GM23338 (cell line): ENCODE results near the gene ZNF592.

Experiments
- CREB1 ChIP-seq: fragments of 250-450 bp; sonication (Bioruptor Pico); IDR thresholded peaks from 2 replicates; pipeline ENCODE4 v1.5.0; 2020; ENCODE audit warnings: low read depth, mild to moderate bottlenecking, moderate library complexity
- CTCF ChIP-seq, 2 experiments: fragments of 200-600 bp in 1 of 2; sonication (generic) in 1 of 2; conservative IDR thresholded peaks; 2 replicates each; pipeline versions ENCODE4 v1.5.1 to v1.6.1; 2016 to 2017; ENCODE audit warnings: antibody characterized with exemption in 2 of 2, low read depth in 2 of 2, mild to moderate bottlenecking in 2 of 2, moderate library complexity in 1 of 2
- ETS1 ChIP-seq: IDR thresholded peaks from 2 replicates; pipeline ENCODE4 v1.6.1; 2016; ENCODE audit warnings: antibody characterized with exemption
- EZH2 ChIP-seq: fragments of 200-600 bp; sonication (generic); IDR thresholded peaks from one replicate; pipeline ENCODE4 v1.8.0; 2017; ENCODE audit warnings: antibody characterized with exemption, mild to moderate bottlenecking, low read depth; ENCODE audit not compliant: unreplicated experiment
- EZH2phosphoT487 ChIP-seq: fragments of 200-600 bp; sonication (generic); IDR thresholded peaks from one replicate; pipeline ENCODE4 v1.8.1; 2018; ENCODE audit warnings: antibody characterized with exemption; ENCODE audit not compliant: unreplicated experiment
- JUNB ChIP-seq: IDR thresholded peaks from one replicate; pipeline ENCODE4 v1.6.1; 2016; ENCODE audit warnings: antibody characterized with exemption; ENCODE audit not compliant: unreplicated experiment
- NANOG ChIP-seq: IDR thresholded peaks from 2 replicates; pipeline ENCODE4 v1.6.1; 2016; ENCODE audit warnings: antibody characterized with exemption, borderline replicate concordance
- POLR2AphosphoS5 ChIP-seq: IDR thresholded peaks from 2 replicates; pipeline ENCODE4 v1.6.1; 2016; ENCODE audit warnings: antibody characterized with exemption, low read depth
- REST ChIP-seq: IDR thresholded peaks from one replicate; pipeline ENCODE4 v1.6.1; 2018; ENCODE audit warnings: antibody characterized with exemption; ENCODE audit not compliant: unreplicated experiment
- STAT1 ChIP-seq: IDR thresholded peaks from one replicate; pipeline ENCODE4 v1.6.1; 2016; ENCODE audit warnings: antibody characterized with exemption; ENCODE audit not compliant: unreplicated experiment
- ZNF114 ChIP-seq: fragments of 250-450 bp; sonication (Bioruptor Pico); IDR thresholded peaks from 2 replicates; pipeline ENCODE4 v1.5.0; 2020; ENCODE audit warnings: mild to moderate bottlenecking, moderate library complexity
- ZNF331 ChIP-seq: fragments of 250-450 bp; sonication (Bioruptor Pico); IDR thresholded peaks from 2 replicates; pipeline ENCODE4 v1.5.0; 2020; ENCODE audit warnings: low read depth, mild to moderate bottlenecking, moderate library complexity
- ZNF462 ChIP-seq: fragments of 250-450 bp; sonication (Bioruptor Pico); IDR thresholded peaks from 2 replicates; pipeline ENCODE4 v1.5.0; 2020; ENCODE audit warnings: mild to moderate bottlenecking, moderate library complexity

GRCh38 chr15:84811151-84811550 is 62.8 kb downstream of the ZNF592 start:
- TF ChIP-seq POLR2AphosphoS5 (no peak), NANOG (no peak), CTCF (conservative IDR thresholded peaks at IDR 0.05; ENCODE audit: low read depth in 2 of 2) (no peak), EZH2 (no peak), REST (no peak), JUNB (no peak), CREB1 (CRISPR knock-in tag) (no peak), ZNF331 (CRISPR knock-in tag) (no peak), STAT1 (no peak), EZH2phosphoT487 (no peak), ZNF114 (no peak), ETS1 (no peak), ZNF462 (CRISPR knock-in tag) (no peak)
